Posterior cingulate gyrus (tissue), 11 donors: Measurements from ENCODE around the gene FOXK1.

Experiments
- DNase-seq, 10 donors: peaks; one replicate each; pipeline versions ENCODE4 v3.0.0 to v3.0.0-alpha.2; 2020 to 2021; ENCODE audit warnings: mixed read lengths in 3 of 10
- intact Hi-C: fragments of 100-400 bp; cut with DNase I; formaldehyde crosslinking; loops from one replicate; pipeline ENCODE4 v1.15.1; 2023

Gene FOXK1

GRCh38 chr7:4805110-4805983 lies 123.3 kb downstream of the FOXK1 start:
- intact Hi-C loops = no loop called here
- DNase-seq = no peak

- intact Hi-C loops = no loop called here
- DNase-seq = no peak
Observed at GRCh38 chr7:4805984-4806300, 123.8 kb downstream of the FOXK1 start.

GRCh38 chr7:4806983-4807597 lies 125.0 kb downstream of the FOXK1 start:
- DNase-seq = no peak
- intact Hi-C loops = no loop called here

GRCh38 chr7:4807598-4808016 lies 125.5 kb downstream of the FOXK1 start:
- DNase-seq = no peak
- intact Hi-C loops = no loop called here

- DNase-seq = no peak
- intact Hi-C loops = no loop called here
Observed at GRCh38 chr7:4808026-4808425, 125.9 kb downstream of the FOXK1 start.

GRCh38 chr7:4808565-4808964 lies 126.5 kb downstream of the FOXK1 start:
- DNase-seq = no peak
- intact Hi-C loops = no loop called here

GRCh38 chr7:4809091-4809591 lies 127.0 kb downstream of the FOXK1 start:
- intact Hi-C loops = no loop called here
- DNase-seq = peak in 3 of 10 donors; percentile 32 to 89 (median 79)

GRCh38 chr7:4809666-4810065 lies 127.6 kb downstream of the FOXK1 start:
- intact Hi-C loops = no loop called here
- DNase-seq = no peak

- no peak for DNase-seq
- intact Hi-C loops = no loop called here
Observed at GRCh38 chr7:4814433-4814832, 132.3 kb downstream of the FOXK1 start.

GRCh38 chr7:4815121-4815520 lies 133.0 kb downstream of the FOXK1 start:
- intact Hi-C loops = no loop called here
- DNase-seq = no peak

GRCh38 chr7:4815609-4816418 lies 133.7 kb downstream of the FOXK1 start:
- peak in 1 of 10 donors; percentile 80 for DNase-seq

GRCh38 chr7:4816419-4817080 lies 134.5 kb downstream of the FOXK1 start:
- no peak for DNase-seq
- intact Hi-C loops = no loop called here

More at GRCh38 chr7:4815609-4816418, 133.7 kb downstream of the FOXK1 start:
- intact Hi-C loops = no loop called here

- no peak for DNase-seq
- intact Hi-C loops = no loop called here
Observed at GRCh38 chr7:4817178-4817901, 135.2 kb downstream of the FOXK1 start.

GRCh38 chr7:4818000-4818794 lies 136.1 kb downstream of the FOXK1 start:
- DNase-seq = no peak
- intact Hi-C loops = no loop called here

- peak in 1 of 10 donors; percentile 58 for DNase-seq
- intact Hi-C loops = no loop called here
Observed at GRCh38 chr7:4819560-4820404, 137.7 kb downstream of the FOXK1 start.

- intact Hi-C loops = no loop called here
- no peak for DNase-seq
Observed at GRCh38 chr7:4820405-4820966, 138.4 kb downstream of the FOXK1 start.
